Measurements from ENCODE around the gene PRKRIP1.

PRKRIP1 gene

DNA sequence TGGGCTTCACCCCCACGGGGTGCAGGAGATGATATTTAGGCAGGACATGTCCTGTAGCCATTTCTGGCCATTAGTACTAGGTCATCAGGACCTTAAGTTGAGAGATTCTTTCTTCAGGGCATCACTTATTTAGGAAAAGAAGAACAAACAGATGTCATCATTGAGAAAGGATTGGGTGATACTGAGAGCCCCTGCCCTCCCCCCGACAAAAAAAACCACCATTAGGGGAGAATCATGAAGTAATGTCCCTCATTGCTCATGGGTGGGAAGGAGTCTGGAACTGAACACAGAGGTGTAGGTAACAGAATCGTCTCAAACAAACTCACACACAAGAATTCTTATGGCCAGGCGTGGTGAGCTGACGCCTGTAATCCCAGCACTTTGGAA lies 30.8 kb downstream of the PRKRIP1 start:
- no peak overlapping the region for H2AFZ ChIP-seq (ENCODE audit: low read depth, low read length, severe bottlenecking)
- H4K20me1 ChIP-seq (ENCODE audit: low read depth, low read length): no peaks in the 10 kb centered on the region
- peak overlapping the region; percentile 97 for H3K27ac ChIP-seq (ENCODE audit: low read depth, low read length)
- peaks cover 72% of the 10 kb centered on the region for H3F3A ChIP-seq (ENCODE audit: insufficient read depth)
- H3K4me3 ChIP-seq (ENCODE audit: insufficient read depth, low read length, poor library complexity, severe bottlenecking): peak overlapping the region; percentile 13
- no peaks in the 10 kb centered on the region for H3K9me3 ChIP-seq (ENCODE audit: insufficient read depth, low read length)
- H3K4me2 ChIP-seq (ENCODE audit: low read depth, low read length, poor library complexity, severe bottlenecking): peak overlapping the region; percentile 70
- H3K36me3 ChIP-seq (ENCODE audit: low read length): no peaks in the 10 kb centered on the region
- H3K9ac ChIP-seq (ENCODE audit: low read length): peak overlapping the region; percentile 64
- no peak for TF ChIP-seq EZH2phosphoT487 (conservative IDR thresholded peaks at IDR 0.05; ENCODE audit: low read length)
- TF ChIP-seq, protein P1, sequence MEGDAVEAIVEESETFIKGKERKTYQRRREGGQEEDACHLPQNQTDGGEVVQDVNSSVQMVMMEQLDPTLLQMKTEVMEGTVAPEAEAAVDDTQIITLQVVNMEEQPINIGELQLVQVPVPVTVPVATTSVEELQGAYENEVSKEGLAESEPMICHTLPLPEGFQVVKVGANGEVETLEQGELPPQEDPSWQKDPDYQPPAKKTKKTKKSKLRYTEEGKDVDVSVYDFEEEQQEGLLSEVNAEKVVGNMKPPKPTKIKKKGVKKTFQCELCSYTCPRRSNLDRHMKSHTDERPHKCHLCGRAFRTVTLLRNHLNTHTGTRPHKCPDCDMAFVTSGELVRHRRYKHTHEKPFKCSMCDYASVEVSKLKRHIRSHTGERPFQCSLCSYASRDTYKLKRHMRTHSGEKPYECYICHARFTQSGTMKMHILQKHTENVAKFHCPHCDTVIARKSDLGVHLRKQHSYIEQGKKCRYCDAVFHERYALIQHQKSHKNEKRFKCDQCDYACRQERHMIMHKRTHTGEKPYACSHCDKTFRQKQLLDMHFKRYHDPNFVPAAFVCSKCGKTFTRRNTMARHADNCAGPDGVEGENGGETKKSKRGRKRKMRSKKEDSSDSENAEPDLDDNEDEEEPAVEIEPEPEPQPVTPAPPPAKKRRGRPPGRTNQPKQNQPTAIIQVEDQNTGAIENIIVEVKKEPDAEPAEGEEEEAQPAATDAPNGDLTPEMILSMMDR (IDR thresholded peaks at IDR 0.05; ENCODE audit: insufficient read depth, low read length, poor library complexity, severe bottlenecking): no peak
- no peaks in the 10 kb centered on the region for H3K9me2 ChIP-seq (replicated peaks; ENCODE audit: insufficient read depth, low read length)
- no peaks in the 10 kb centered on the region for H3K27me3 ChIP-seq (ENCODE audit: low read length)
- H3K79me2 ChIP-seq (ENCODE audit: insufficient read depth, low read length): no peaks in the 10 kb centered on the region

DNA sequence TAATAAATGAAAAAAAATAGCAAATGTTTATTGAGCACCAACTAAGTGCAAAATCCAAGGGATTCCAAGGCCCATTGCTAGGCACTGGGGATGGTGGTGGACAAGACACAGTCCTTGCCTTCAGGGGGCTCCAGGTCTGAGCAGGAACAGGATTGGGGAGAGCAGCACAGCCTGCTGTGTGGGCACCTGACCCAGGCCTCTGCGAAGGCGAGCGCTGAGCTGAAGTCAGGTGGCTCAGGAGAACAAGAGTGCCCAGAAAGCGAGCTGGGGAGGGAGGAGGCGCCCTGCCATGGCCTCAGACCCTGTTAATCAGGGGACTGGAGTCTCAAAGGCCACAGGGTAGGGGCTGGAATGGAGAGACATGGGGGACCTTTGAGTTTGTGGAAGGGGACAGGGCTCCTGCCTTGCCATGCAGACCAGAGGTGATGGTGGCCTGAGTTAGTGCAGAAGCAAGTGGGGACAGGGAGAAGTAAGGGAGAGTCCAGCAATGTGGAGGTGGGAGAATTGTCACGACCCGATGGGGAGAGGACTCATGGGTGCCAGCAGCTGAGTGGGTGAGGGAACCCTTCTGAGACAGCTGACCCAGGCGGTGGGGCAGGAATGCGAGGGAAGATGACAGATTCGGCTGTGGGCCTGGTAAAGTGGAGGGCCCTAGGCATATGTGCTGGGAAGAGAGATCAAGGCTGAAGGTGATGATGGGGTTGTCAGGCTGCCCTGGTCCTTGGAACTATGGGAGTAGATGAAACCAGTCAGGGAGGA lies 33.2 kb downstream of the PRKRIP1 start:
- H3F3A ChIP-seq (ENCODE audit: insufficient read depth): peaks cover 64% of the 10 kb centered on the region
- no peaks in the 10 kb centered on the region for H3K9me3 ChIP-seq (ENCODE audit: insufficient read depth, low read length)
- no peaks in the 10 kb centered on the region for H3K9me2 ChIP-seq (replicated peaks; ENCODE audit: insufficient read depth, low read length)
- no peaks in the 10 kb centered on the region for H4K20me1 ChIP-seq (ENCODE audit: low read depth, low read length)
- peak overlapping the region; percentile 92 for H3K27ac ChIP-seq (ENCODE audit: low read depth, low read length)
- H3K36me3 ChIP-seq (ENCODE audit: low read length): no peaks in the 10 kb centered on the region
- no peak overlapping the region for H3K4me2 ChIP-seq (ENCODE audit: low read depth, low read length, poor library complexity, severe bottlenecking)
- no peak overlapping the region for H3K9ac ChIP-seq (ENCODE audit: low read length)
- peaks cover 8% of the 10 kb centered on the region for H3K79me2 ChIP-seq (ENCODE audit: insufficient read depth, low read length)
- no peak overlapping the region for H3K4me3 ChIP-seq (ENCODE audit: insufficient read depth, low read length, poor library complexity, severe bottlenecking)
- TF ChIP-seq EZH2phosphoT487 (conservative IDR thresholded peaks at IDR 0.05; ENCODE audit: low read length): no peak
- TF ChIP-seq, protein P1 (IDR thresholded peaks at IDR 0.05; ENCODE audit: insufficient read depth, low read length, poor library complexity, severe bottlenecking): no peak
- no peak overlapping the region for H2AFZ ChIP-seq (ENCODE audit: low read depth, low read length, severe bottlenecking)
- H3K27me3 ChIP-seq (ENCODE audit: low read length): no peaks in the 10 kb centered on the region

DNA sequence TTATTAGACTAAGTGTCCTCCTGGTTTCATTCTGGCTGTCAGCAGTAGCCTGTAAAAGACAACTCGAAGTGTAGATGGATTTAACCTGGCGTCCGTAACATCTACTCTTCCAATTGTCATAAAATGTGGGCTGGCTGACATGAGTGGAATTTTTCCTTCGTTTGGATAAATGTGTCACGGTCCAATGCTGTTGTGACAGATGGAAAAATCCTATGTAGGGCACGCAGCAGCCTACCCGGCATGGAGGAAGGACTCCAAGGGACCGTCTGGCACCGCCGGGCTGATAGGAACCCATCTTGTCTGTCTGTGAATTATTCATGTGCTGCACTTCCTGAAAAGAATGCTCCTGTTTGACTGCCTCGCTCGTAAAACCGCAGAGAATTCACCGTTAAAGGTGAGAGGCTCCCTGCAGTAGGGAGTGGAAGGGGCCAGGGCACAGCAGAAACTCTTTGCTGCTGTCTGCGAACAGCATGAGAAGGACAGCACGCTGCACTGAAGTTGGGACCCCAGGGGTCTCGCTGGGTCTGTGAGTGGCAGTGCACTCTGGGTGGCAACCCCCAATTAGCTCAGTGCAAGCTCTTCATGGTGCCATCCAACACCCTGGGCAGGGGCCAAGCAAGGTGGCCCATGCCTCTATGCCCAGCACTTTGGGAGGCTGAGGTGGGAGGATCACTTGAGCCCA lies 35.6 kb downstream of the PRKRIP1 start:
- Histone ChIP-seq H3K9me3 (ENCODE audit: insufficient read depth, low read length) (no peaks in the 10 kb centered on the region), H3K9ac (ENCODE audit: low read length) (peak overlapping the region; percentile 94), H3K36me3 (ENCODE audit: low read length) (0 out of 2 replicates have a peak, but pooled peaks cover 7% of the 10 kb centered on the region), H3K27me3 (ENCODE audit: low read length) (no peaks in the 10 kb centered on the region), H2AFZ (ENCODE audit: low read depth, low read length, severe bottlenecking) (peak overlapping the region; percentile 6), H3K4me2 (ENCODE audit: low read depth, low read length, poor library complexity, severe bottlenecking) (peak overlapping the region; percentile 59), H4K20me1 (ENCODE audit: low read depth, low read length) (no peaks in the 10 kb centered on the region), H3K79me2 (ENCODE audit: insufficient read depth, low read length) (peaks cover 32% of the 10 kb centered on the region), H3K27ac (ENCODE audit: low read depth, low read length) (peak overlapping the region; percentile 92), H3K9me2 (replicated peaks; ENCODE audit: insufficient read depth, low read length) (no peaks in the 10 kb centered on the region), H3F3A (ENCODE audit: insufficient read depth) (peaks cover 42% of the 10 kb centered on the region), H3K4me3 (ENCODE audit: insufficient read depth, low read length, poor library complexity, severe bottlenecking) (peak overlapping the region; percentile 5)
- TF ChIP-seq, protein P1 (IDR thresholded peaks at IDR 0.05; ENCODE audit: insufficient read depth, low read length, poor library complexity, severe bottlenecking): no peak
- TF ChIP-seq EZH2phosphoT487 (conservative IDR thresholded peaks at IDR 0.05; ENCODE audit: low read length): no peak

Measured in SU-DHL-6 (cell line).